ENCODE measurements around the gene FAM20B. TPM values are rescaled to one million over a fixed set of nuclear protein-coding genes. Genes with fewer than 3 reads are reported as not detected.
"Not testable (repeated sequence)": the region's sequence is repeated elsewhere in the genome, so short reads cannot be mapped to it uniquely, and the experiment has no call there.

The FAM20B gene
- total RNA-seq, 1 donor: 41.5 TPM

- TF ChIP-seq, protein P1, sequence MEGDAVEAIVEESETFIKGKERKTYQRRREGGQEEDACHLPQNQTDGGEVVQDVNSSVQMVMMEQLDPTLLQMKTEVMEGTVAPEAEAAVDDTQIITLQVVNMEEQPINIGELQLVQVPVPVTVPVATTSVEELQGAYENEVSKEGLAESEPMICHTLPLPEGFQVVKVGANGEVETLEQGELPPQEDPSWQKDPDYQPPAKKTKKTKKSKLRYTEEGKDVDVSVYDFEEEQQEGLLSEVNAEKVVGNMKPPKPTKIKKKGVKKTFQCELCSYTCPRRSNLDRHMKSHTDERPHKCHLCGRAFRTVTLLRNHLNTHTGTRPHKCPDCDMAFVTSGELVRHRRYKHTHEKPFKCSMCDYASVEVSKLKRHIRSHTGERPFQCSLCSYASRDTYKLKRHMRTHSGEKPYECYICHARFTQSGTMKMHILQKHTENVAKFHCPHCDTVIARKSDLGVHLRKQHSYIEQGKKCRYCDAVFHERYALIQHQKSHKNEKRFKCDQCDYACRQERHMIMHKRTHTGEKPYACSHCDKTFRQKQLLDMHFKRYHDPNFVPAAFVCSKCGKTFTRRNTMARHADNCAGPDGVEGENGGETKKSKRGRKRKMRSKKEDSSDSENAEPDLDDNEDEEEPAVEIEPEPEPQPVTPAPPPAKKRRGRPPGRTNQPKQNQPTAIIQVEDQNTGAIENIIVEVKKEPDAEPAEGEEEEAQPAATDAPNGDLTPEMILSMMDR (IDR thresholded peaks at IDR 0.05; ENCODE audit: insufficient read depth, low read length): no peak
- no peak overlapping the region for H3K4me3 ChIP-seq (ENCODE audit: low read depth, low read length)
- DNase-seq (ENCODE audit: low read depth): no peak
These were observed 26.6 kb upstream of the FAM20B start for GRCh38 chr1:178999061-178999460.

- H3K4me3 ChIP-seq (ENCODE audit: low read depth, low read length): no peak overlapping the region
- TF ChIP-seq, protein P1 (IDR thresholded peaks at IDR 0.05; ENCODE audit: insufficient read depth, low read length): no peak
- no peak for DNase-seq (ENCODE audit: low read depth)
These were observed 24.2 kb upstream of the FAM20B start for GRCh38 chr1:179001451-179001850.

- DNase-seq (ENCODE audit: low read depth): not testable (repeated sequence)
These were observed 23.6 kb upstream of the FAM20B start for GRCh38 chr1:179002064-179002463.

DNA sequence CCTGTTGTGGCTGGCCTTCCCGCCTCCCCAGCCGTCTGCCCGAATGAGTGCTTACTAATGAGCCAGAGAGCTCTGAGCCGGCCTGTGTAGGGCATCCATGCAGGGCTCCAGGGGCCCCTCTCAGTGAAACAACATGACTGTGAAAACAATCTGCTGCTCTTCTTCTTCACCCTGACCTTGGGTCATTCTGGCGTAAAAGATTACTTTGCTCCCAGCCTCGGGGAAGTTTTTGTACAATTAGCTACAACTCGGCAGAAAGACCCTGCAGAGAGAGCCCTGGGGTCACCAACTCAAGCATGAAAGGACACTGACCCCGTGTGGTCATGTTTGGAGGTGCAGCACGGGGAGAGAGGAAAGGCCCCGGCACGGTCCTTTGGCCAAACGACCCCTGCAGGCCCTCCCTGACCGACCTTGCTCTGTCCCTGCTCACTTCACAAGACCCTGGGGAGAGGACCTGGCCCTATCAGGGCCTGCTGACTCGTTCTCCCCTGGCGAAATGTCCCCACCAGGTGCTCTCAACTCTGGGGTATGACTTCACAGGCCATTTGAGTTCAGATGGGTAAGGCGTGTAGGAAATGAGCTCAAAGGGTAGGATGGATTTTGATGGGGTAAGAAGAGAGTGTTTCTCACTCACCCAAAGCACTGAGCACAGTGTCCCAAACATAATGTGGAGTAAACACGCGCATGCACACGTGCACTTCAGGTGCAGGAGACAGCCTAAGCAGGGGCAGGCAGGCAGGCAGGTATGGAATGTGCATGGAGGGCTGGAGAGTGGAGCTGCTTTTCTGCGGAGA is 22.9 kb upstream of the FAM20B start:
- TF ChIP-seq, protein P1 (IDR thresholded peaks at IDR 0.05; ENCODE audit: insufficient read depth, low read length): peak; percentile 95
- peak; percentile 65 for DNase-seq (ENCODE audit: low read depth)
- H3K4me3 ChIP-seq (ENCODE audit: low read depth, low read length): peak overlapping the region; percentile 25

More at GRCh38 chr1:179002064-179002463, 23.6 kb upstream of the FAM20B start:
- not testable (repeated sequence) for H3K4me3 ChIP-seq (ENCODE audit: low read depth, low read length)

DNA sequence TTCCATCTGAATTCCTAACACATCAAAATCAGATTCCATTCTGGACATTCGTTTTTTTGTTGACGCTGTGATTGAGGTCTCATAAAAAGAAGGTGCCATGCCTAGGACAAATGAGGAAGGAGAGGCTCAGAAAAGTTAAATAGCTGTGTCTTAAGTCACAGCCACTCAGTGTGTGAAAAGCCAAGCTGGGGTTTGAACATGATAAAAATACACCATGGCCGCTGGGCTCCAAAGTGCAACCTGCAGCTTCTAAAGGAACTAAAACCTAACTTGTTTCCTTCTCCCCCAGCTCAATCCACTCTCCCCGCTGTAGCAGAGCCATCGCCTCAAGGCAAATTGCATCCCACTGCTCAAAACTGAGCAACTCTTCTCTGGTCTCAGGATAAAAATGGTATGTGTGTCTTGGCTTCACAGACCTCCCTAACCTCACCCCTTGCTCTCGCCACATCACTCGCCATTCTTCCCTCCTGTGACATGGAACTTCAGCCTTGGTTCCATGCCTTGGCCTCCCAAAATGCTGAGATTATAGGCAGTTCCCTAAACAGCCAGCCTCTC is 22.1 kb upstream of the FAM20B start:
- DNase-seq (ENCODE audit: low read depth): no peak
- no peak overlapping the region for H3K4me3 ChIP-seq (ENCODE audit: low read depth, low read length)
- TF ChIP-seq, protein P1 (IDR thresholded peaks at IDR 0.05; ENCODE audit: insufficient read depth, low read length): no peak

DNA sequence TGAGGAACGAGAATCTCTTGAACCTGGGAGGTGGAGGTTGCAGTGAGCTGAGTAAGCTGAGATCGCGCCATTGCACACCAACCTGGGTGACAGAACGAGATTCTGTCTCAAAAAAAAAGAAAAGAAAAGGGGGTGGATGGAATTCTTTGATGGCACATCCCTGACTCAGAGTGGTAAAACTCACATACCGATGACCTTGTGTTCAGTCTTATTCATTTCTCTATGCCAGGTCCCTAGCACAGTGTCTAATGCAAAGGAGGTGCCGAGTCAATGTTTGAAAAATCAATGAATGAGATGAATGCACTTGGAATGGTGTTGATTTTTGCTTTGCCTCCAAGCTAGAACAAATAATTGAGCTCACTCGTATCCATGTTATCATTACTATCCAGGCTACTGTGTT is 18.5 kb upstream of the FAM20B start:
- DNase-seq (ENCODE audit: low read depth): no peak
- TF ChIP-seq, protein P1 (IDR thresholded peaks at IDR 0.05; ENCODE audit: insufficient read depth, low read length): no peak
- H3K4me3 ChIP-seq (ENCODE audit: low read depth, low read length): no peak overlapping the region

GRCh38 chr1:179010671-179011070 is 15.0 kb upstream of the FAM20B start:
- TF ChIP-seq, protein P1 (IDR thresholded peaks at IDR 0.05; ENCODE audit: insufficient read depth, low read length): no peak
- no peak for DNase-seq (ENCODE audit: low read depth)
- H3K4me3 ChIP-seq (ENCODE audit: low read depth, low read length): no peak overlapping the region
